Epithelial cell of proximal tubule (primary cell): ENCODE measurements around the gene GNAI3. TPM values are rescaled to one million over a fixed set of nuclear protein-coding genes. Genes with fewer than 3 reads are reported as not detected.

Experiments used
- DNase-seq: peaks from one replicate; pipeline ENCODE4 v3.0.0-alpha.2; 2011; ENCODE audit warnings: low read depth
- H3K4me3 ChIP-seq: 2 replicates; pipeline ENCODE4 v1.5.1; 2011; ENCODE audit warnings: low read depth, mild to moderate bottlenecking, low read length
- CTCF ChIP-seq: conservative IDR thresholded peaks from 2 replicates; pipeline ENCODE4 v1.5.1; 2012; ENCODE audit warnings: low read depth, mild to moderate bottlenecking, low read length
- total RNA-seq: library from RNA; depleted of rRNA; stranded (reverse); fragments of >200 nt; gene quantifications from 2 replicates; pipeline ENCODE4 v1.2.3, GENCODE V29; 2015

Gene GNAI3
- total RNA-seq, 1 donor from 2014 or later: 12.7 TPM

GRCh38 chr1:109661391-109661790 is 113.0 kb downstream of the GNAI3 start:
- no peak for TF ChIP-seq CTCF
- no peak overlapping the region for H3K4me3 ChIP-seq

GRCh38 chr1:109664671-109665070 is 116.3 kb downstream of the GNAI3 start:
- no peak for TF ChIP-seq CTCF
- DNase-seq: no peak
- no peak overlapping the region for H3K4me3 ChIP-seq

More at GRCh38 chr1:109661391-109661790, 113.0 kb downstream of the GNAI3 start:
- no peak for DNase-seq

- no peak for DNase-seq
- no peak for TF ChIP-seq CTCF
- peak within 1 kb of the TSS; percentile 45 for H3K4me3 ChIP-seq
These were observed 119.2 kb downstream of the GNAI3 start, which contains the start of gene GSTM2 for GRCh38 chr1:109667452-109668122. Gene GSTM2 (plus strand): TSS chr1:109668057. CDS start chr1:109668116, 59 bp downstream.

Other genes starting within 250 kb of the GNAI3 start
- gene MYBPHL, start 241.6 kb upstream of the GNAI3 start, total RNA-seq: not detected in 2 replicates
- 38.3 and 41.9 TPM in 2 replicates for gene SORT1, start 150.7 kb upstream of the GNAI3 start, total RNA-seq
- gene PSMA5, start 122.2 kb upstream of the GNAI3 start, total RNA-seq: 67.5 and 79.9 TPM in 2 replicates
- gene SYPL2, start 82.1 kb upstream of the GNAI3 start, total RNA-seq: 0.12 TPM in 1 of 2 replicates, not detected in the other
- gene ATXN7L2, start 64.7 kb upstream of the GNAI3 start, total RNA-seq: 7.4 and 7.7 TPM in 2 replicates
- gene CYB561D1, start 54.5 kb upstream of the GNAI3 start, total RNA-seq: 3.6 and 4.0 TPM in 2 replicates
- 0.87 and 0.92 TPM in 2 replicates for gene AMIGO1, start 38.9 kb upstream of the GNAI3 start, total RNA-seq
- gene GPR61, start 8.7 kb upstream of the GNAI3 start, total RNA-seq: not detected in 2 replicates
- 0.58 TPM in 1 of 2 replicates, not detected in the other for gene GNAT2, start 71.0 kb downstream of the GNAI3 start, total RNA-seq
- 63.8 and 110 TPM in 2 replicates for gene AMPD2, start 71.2 kb downstream of the GNAI3 start, total RNA-seq
- gene GSTM4, start 107.5 kb downstream of the GNAI3 start, total RNA-seq: 2.1 and 10.7 TPM in 2 replicates
- 6.8 and 8.9 TPM in 2 replicates for gene GSTM2, start 119.4 kb downstream of the GNAI3 start, total RNA-seq
- not detected in 2 replicates for gene GSTM1, start 139.2 kb downstream of the GNAI3 start, total RNA-seq
- gene GSTM5, start 163.6 kb downstream of the GNAI3 start, total RNA-seq: not detected in 2 replicates
- gene GSTM3, start 192.4 kb downstream of the GNAI3 start, total RNA-seq: 63.2 and 81.9 TPM in 2 replicates
- gene EPS8L3, start 215.3 kb downstream of the GNAI3 start, total RNA-seq: not detected in 2 replicates